ENCODE results near the gene C11orf24.

DNA sequence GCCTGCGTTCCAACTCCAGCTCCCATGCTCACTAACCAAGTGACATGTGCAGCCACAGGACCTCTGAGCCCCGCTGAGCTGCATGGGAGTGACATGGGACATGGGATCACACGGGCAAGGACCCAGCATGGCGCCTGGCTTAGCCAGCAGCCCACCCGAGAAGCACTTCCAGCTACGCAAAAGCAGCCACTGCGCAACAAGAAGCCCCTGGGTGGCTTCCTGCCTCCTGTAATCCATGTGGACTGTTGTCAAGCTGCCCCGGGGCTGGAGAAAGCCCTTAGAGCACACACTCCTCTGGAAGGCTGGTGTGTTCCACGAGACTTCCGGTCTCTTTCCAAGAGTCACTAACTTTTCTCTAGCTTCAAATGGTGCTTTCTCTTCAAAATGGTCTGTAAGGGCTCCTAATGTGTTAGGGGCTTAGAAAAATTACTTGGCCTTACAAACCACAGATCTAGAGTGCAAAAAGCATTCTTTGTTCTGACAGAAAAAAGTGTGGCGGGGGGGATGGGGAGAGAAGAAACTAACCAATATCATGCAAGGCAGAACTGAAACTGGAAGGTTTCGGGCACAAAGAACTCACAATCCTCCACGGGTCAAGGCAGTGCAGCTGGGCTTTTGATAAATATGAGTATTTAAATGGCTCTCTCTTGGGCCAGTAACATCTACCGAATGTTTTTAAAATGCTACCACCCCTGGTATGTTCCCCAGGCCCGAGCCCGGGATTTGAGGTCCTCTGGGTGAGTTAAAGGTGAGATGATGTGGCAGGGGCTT, 5.5 kb downstream of the C11orf24 start:
- TF ChIP-seq, protein P1, sequence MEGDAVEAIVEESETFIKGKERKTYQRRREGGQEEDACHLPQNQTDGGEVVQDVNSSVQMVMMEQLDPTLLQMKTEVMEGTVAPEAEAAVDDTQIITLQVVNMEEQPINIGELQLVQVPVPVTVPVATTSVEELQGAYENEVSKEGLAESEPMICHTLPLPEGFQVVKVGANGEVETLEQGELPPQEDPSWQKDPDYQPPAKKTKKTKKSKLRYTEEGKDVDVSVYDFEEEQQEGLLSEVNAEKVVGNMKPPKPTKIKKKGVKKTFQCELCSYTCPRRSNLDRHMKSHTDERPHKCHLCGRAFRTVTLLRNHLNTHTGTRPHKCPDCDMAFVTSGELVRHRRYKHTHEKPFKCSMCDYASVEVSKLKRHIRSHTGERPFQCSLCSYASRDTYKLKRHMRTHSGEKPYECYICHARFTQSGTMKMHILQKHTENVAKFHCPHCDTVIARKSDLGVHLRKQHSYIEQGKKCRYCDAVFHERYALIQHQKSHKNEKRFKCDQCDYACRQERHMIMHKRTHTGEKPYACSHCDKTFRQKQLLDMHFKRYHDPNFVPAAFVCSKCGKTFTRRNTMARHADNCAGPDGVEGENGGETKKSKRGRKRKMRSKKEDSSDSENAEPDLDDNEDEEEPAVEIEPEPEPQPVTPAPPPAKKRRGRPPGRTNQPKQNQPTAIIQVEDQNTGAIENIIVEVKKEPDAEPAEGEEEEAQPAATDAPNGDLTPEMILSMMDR (conservative IDR thresholded peaks at IDR 0.05; ENCODE audit: low read depth, low read length): no peak
- no peak for TF ChIP-seq EZH2 (IDR thresholded peaks at IDR 0.05; ENCODE audit: borderline replicate concordance, low read depth, low read length, poor library complexity, severe bottlenecking)

Data from A673 (cell line).